Raji (cell line): Measurements from ENCODE around the gene TUBB4A.

Experiments
- POLR2A ChIP-seq: IDR thresholded peaks from 2 replicates; pipeline ENCODE4 v1.6.1; 2011; ENCODE audit warnings: low read depth, low read length, control low read depth; ENCODE audit not compliant: insufficient read depth

TUBB4A gene

GRCh38 chr19:6501740-6502648 is at the start of gene TUBB4A:
Gene TUBB4A, minus strand, starts transcription at chr19:6502309. Its CDS starts 97 bp downstream, at chr19:6502212.
- TF ChIP-seq POLR2A: no peak

- TF ChIP-seq POLR2A: no peak
Measured at GRCh38 chr19:6551091-6551490, 49.0 kb upstream of the TUBB4A start.

GRCh38 chr19:6543866-6544347 is 41.8 kb upstream of the TUBB4A start:
- no peak for TF ChIP-seq POLR2A

- no peak for TF ChIP-seq POLR2A
Measured at GRCh38 chr19:6540918-6541689, 39.0 kb upstream of the TUBB4A start.

GRCh38 chr19:6539514-6539913 is 37.4 kb upstream of the TUBB4A start:
- TF ChIP-seq POLR2A: no peak

- TF ChIP-seq POLR2A: no peak
Measured at GRCh38 chr19:6535558-6536137, 33.5 kb upstream of the TUBB4A start.

GRCh38 chr19:6534451-6535093 is 32.5 kb upstream of the TUBB4A start:
- TF ChIP-seq POLR2A: no peak

GRCh38 chr19:6533746-6534418 is 31.8 kb upstream of the TUBB4A start:
- no peak for TF ChIP-seq POLR2A

GRCh38 chr19:6533000-6533328 is 30.9 kb upstream of the TUBB4A start:
- no peak for TF ChIP-seq POLR2A

- TF ChIP-seq POLR2A: peak; percentile 23; the same call in 1 of the 2 replicates
Measured at GRCh38 chr19:6532244-6532999, 30.3 kb upstream of the TUBB4A start.

GRCh38 chr19:6531956-6532243 is 29.8 kb upstream of the TUBB4A start:
- no peak for TF ChIP-seq POLR2A

GRCh38 chr19:6531163-6531955 is 29.2 kb upstream of the TUBB4A start:
- no peak for TF ChIP-seq POLR2A
